NCI-H446 treated with DMSO at 0.1 percent for 48 hours (cell line): Measurements from ENCODE around the gene NSUN5.
"Not testable (repeated sequence)": the region's sequence is repeated elsewhere in the genome, so short reads cannot be mapped to it uniquely, and the experiment has no call there.

Experiments
- DNase-seq: peaks from one replicate; lab custom pipeline; 2025; lab: John Stamatoyannopoulos, UW

NSUN5 gene

DNA sequence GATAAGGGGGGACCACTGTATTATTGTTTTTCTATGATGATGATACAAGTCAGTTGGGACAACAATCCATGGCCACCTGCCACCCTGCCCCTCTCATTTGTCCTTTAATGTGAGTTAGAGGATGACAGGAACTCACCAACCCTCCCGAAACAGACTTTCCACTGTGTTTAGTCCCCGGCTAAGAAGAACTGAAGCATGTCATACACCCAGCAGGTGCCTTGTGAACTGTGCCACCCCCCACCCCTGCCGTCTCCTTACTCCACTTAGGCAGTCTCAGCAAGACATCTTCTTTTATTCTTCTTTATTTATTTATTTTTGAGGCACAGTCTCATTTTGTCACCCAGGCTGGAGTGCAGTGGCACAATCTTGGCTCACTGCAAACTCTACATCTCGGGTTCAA lies 40.8 kb downstream of the NSUN5 start:
- not testable (repeated sequence) for DNase-seq

DNA sequence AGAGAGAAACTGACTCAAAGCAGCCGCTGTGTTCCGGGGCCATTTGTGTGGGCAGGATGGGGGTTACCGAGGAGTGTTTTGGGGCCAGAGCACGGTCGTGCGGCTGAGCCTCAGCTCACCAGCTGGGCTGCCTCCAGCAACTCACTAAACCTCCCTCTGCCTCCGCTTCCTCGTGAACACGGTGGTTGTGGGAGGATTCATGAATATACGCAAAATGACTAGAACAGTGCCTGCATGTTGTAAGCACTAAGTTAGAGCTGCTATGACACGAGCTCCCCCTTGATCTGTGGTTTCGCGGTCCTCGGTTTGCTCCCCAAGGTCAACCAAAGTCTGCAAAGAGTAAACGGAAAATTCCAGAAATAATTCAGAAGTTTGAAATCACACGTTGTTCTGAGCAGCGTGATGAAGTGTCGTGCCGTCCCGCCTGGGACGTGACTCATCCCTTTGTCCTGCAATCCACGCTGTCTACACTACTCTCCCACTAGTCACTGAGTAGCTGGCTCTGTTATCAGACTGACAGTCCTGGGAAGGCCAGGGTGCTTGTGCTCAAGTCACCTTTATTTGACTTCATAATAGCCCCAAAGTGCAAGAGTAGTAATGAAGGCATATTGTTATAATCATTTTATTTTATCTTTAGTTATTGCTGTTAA lies 41.8 kb downstream of the NSUN5 start:
- DNase-seq: not testable (repeated sequence)

DNA sequence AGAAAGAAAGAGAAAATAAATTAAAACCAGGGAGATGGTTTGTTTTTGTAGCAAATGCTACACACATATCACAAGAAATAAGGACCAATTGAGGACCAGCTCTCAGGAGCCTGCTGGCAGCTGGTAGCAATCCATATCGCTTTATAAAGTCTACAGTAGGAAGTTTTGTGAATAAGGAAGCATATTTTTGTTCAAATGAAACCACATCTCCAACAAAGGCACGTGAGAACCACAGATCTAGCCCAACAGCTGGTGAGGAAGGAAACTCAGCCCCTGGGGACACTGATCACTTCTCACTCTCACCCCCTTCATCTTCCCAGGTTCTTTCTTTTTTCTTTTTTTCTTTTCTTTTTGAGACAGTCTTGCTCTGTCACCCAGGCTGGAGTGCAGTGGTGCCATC lies 46.2 kb downstream of the NSUN5 start:
- DNase-seq: not testable (repeated sequence)
